ENCODE results near the gene NLGN1. TPM values are rescaled to one million over a fixed set of nuclear protein-coding genes. Genes with fewer than 3 reads are reported as not detected.

The NLGN1 gene
- total and polyA plus RNA-seq, 9 of the 15 experiments (the other 6 are each of a cell fraction or from before 2014, with no cell fraction given) = under 0.01 to 0.01 TPM; not detected in 7

DNA sequence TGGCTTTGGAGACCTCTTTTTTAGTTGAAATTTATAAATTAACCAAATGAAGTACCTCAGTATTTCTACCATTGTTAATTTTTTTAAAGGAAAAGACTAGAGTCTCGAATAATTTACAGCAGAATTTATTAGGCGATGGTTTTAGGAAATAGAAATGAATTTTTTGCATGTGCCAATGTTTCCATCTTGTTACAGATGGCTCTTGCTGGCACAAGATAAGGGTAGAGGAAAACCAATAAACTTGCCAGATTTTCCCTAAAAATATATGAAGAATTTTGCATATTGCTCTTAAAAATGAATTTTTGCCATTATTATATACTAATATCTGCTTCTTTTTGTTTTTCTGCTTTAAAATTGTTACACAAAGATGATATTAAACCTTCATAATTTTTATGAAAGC, 380.7 kb downstream of the NLGN1 start:
- intact Hi-C loops (cut with micrococcal nuclease) (no loop called here), in situ Hi-C loops (cut with MboI) (no loop called here)
- 0% methylated on average over 2 of the region's 2 CpGs for WGBS (ENCODE audit: insufficient coverage, low coverage, missing lambda C conversion rate)
- Histone ChIP-seq H3K36me3 (ENCODE audit: control insufficient read depth, insufficient read depth, low read length) (no peaks in the 10 kb centered on the region), H3K27me3 (ENCODE audit: control insufficient read depth in 2 of 2, insufficient read depth in 2 of 2, low read length in 2 of 2) (no peaks in the 10 kb centered on the region), H3K4me2 (ENCODE audit: insufficient read depth, low read length) (no peak overlapping the region), H3K4me1 (replicated peaks in 1 of 2; ENCODE audit: control insufficient read depth in 2 of 2, insufficient read depth in 2 of 2, low read length in 2 of 2) (no peaks in the 10 kb centered on the region), H4K20me1 (replicated peaks; ENCODE audit: control insufficient read depth, insufficient read depth, low read length) (no peaks in the 10 kb centered on the region), H3K79me2 (ENCODE audit: control insufficient read depth, insufficient read depth, low read length) (no peaks in the 10 kb centered on the region), H3K9ac (ENCODE audit: insufficient read depth in 1 of 2, low read depth in 2 of 2, low read length in 2 of 2) (no peak overlapping the region), H2AFZ (ENCODE audit: low read depth, low read length) (no peak overlapping the region), H3K27ac (ENCODE audit: extremely low read depth, low read depth, low read length) (no peak overlapping the region), H3K9me3 (replicated peaks; ENCODE audit: control insufficient read depth, insufficient read depth, low read depth, low read length) (no peaks in the 10 kb centered on the region; the same call in 1 of the 2 replicates), H3K4me3 (no peak overlapping the region), H3K9me1 (ENCODE audit: control insufficient read depth, insufficient read depth, low read length) (no peaks in the 10 kb centered on the region)
- TF ChIP-seq BMI1 (IDR thresholded peaks at IDR 0.05; ENCODE audit: low read length) = no peak
- no peak for TF ChIP-seq ZNF431 (CRISPR knock-in tag; IDR thresholded peaks at IDR 0.05)
- TF ChIP-seq, protein P1, sequence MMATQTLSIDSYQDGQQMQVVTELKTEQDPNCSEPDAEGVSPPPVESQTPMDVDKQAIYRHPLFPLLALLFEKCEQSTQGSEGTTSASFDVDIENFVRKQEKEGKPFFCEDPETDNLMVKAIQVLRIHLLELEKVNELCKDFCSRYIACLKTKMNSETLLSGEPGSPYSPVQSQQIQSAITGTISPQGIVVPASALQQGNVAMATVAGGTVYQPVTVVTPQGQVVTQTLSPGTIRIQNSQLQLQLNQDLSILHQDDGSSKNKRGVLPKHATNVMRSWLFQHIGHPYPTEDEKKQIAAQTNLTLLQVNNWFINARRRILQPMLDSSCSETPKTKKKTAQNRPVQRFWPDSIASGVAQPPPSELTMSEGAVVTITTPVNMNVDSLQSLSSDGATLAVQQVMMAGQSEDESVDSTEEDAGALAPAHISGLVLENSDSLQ (IDR thresholded peaks at IDR 0.05) = no peak
- no peak for TF ChIP-seq BRCA1 (IDR thresholded peaks at IDR 0.05)
- no peak for TF ChIP-seq BRCA1 (CRISPR knock-in tag; IDR thresholded peaks at IDR 0.05)
- TF ChIP-seq, protein P2, sequence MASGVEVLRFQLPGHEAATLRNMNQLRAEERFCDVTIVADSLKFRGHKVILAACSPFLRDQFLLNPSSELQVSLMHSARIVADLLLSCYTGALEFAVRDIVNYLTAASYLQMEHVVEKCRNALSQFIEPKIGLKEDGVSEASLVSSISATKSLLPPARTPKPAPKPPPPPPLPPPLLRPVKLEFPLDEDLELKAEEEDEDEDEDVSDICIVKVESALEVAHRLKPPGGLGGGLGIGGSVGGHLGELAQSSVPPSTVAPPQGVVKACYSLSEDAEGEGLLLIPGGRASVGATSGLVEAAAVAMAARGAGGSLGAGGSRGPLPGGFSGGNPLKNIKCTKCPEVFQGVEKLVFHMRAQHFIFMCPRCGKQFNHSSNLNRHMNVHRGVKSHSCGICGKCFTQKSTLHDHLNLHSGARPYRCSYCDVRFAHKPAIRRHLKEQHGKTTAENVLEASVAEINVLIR (CRISPR knock-in tag; IDR thresholded peaks at IDR 0.05) = no peak
- no peak for TF ChIP-seq ZBED1 (IDR thresholded peaks at IDR 0.05)
- FAIRE-seq = no peak
- ChIA-PET POLR2A (no interaction called here), CTCF (ENCODE audit: low intra/inter-chr PET ratio) (no interaction called here)
- no peak for DNase-seq (ENCODE audit: extremely low read depth in 1 of 4, low spot score in 3 of 4)
- no peak for ATAC-seq
- no TSS peak for BruUV-seq (replicated peaks)
